Panc1 (cell line): ENCODE data around the gene KLHL30. TPM values are rescaled to one million over a fixed set of nuclear protein-coding genes. Genes with fewer than 3 reads are reported as not detected.

ENCODE experiments used
- ATAC-seq: fragments of 200-7000 bp; cut with Tn5 transposase; 2 replicates; pipeline ENCODE4 v1.9.1; 2020; ENCODE audit warnings: mild to moderate bottlenecking, moderate library complexity
- BruUV-seq: library from RNA; stranded (reverse); fragments of 400-500 nt; replicated peaks from 2 replicates; lab custom pipeline; 2021; lab: Mats Ljungman, UMichigan
- CTCF ChIA-PET: fragments of 300-600 bp; sonication (Branson Sonifier 250); formaldehyde crosslinking; loops from one replicate; lab custom pipeline; 2022; ENCODE audit warnings: antibody characterized with exemption; lab: Charles Lee
- POLR2A ChIA-PET: fragments of 300-600 bp; sonication (Branson Sonifier 250); formaldehyde crosslinking; loops from one replicate; lab custom pipeline; 2022; ENCODE audit warnings: antibody characterized with exemption; lab: Charles Lee
- DNase-seq: peaks from one replicate; pipeline ENCODE4 v3.0.0-alpha.2; 2010; ENCODE audit warnings: low read depth, low spot score
- H3K27ac ChIP-seq: 2 replicates; pipeline ENCODE4 v1.5.1; 2011; ENCODE audit warnings: mild to moderate bottlenecking, low read length, inconsistent platforms
- H3K27me3 ChIP-seq: fragments of 200-500 bp; sonication (Bioruptor generic); 2 replicates; pipeline ENCODE4 v1.6.0; 2014; ENCODE audit warnings: low read length, inconsistent platforms; ENCODE audit not compliant: control insufficient read depth, insufficient read depth
- H3K36me3 ChIP-seq: fragments of 200-500 bp; sonication (Bioruptor generic); 2 replicates; pipeline ENCODE4 v1.5.1; 2014; ENCODE audit warnings: inconsistent platforms, mild to moderate bottlenecking, low read length, moderate library complexity; ENCODE audit not compliant: control insufficient read depth, insufficient read depth
- H3K4me1 ChIP-seq: 2 replicates; pipeline ENCODE4 v1.5.1; 2011; ENCODE audit warnings: inconsistent platforms, mild to moderate bottlenecking, low read length, moderate library complexity; ENCODE audit not compliant: control insufficient read depth, insufficient read depth
- H3K4me3 ChIP-seq, 2 experiments: 2 replicates each; pipeline ENCODE4 v1.5.1; 2011 to 2012; ENCODE audit warnings: low read depth in 2 of 2, low read length in 2 of 2, mild to moderate bottlenecking in 2 of 2, inconsistent platforms in 1 of 2, moderate library complexity in 1 of 2
- H3K9me3 ChIP-seq: fragments of 200-500 bp; sonication (Bioruptor generic); 2 replicates; pipeline ENCODE4 v1.5.1; 2014; ENCODE audit warnings: low read depth, mild to moderate bottlenecking, inconsistent platforms, low read length, moderate library complexity; ENCODE audit not compliant: control insufficient read depth, insufficient read depth
- POLR2AphosphoS5 ChIP-seq: IDR thresholded peaks from 2 replicates; pipeline ENCODE4 v1.6.1; 2012; ENCODE audit warnings: mild to moderate bottlenecking, low read depth, low read length, moderate library complexity
- REST ChIP-seq, 2 experiments: IDR thresholded peaks; 2 replicates each; pipeline ENCODE4 v1.6.1; 2011 to 2012; ENCODE audit warnings: low read depth in 2 of 2, control low read depth in 1 of 2, low read length in 1 of 2, mild to moderate bottlenecking in 1 of 2, moderate library complexity in 1 of 2; ENCODE audit not compliant: insufficient read depth in 1 of 2
- SIN3A ChIP-seq: IDR thresholded peaks from 2 replicates; pipeline ENCODE4 v1.6.1; 2012; ENCODE audit warnings: low read depth, mild to moderate bottlenecking, low read length, moderate library complexity, borderline replicate concordance; ENCODE audit not compliant: insufficient read depth
- TCF7L2 ChIP-seq: IDR thresholded peaks from 2 replicates; pipeline ENCODE4 v1.6.1; 2011; ENCODE audit warnings: mild to moderate bottlenecking, low read depth, low read length, inconsistent platforms
- in situ Hi-C: cut with HindIII; loops from 2 replicates; pipeline ENCODE4 v1.10.0; 2016; ENCODE audit warnings: low sequenced_read_pairs, low pct_unique_long_range_greater_than_20kb
- intact Hi-C: fragments of 100-400 bp; cut with micrococcal nuclease; formaldehyde crosslinking; loops from one replicate; pipeline ENCODE4 v1.10.0; 2022; ENCODE audit not compliant: unreplicated experiment
- total RNA-seq: library from RNA; stranded (reverse); gene quantifications from one replicate; pipeline ENCODE4 v1.2.1, GENCODE V29; 2021; ENCODE audit not compliant: unreplicated experiment
- TF ChIP-seq, protein P1 (sequence below): fragments of 450-650 bp; IDR thresholded peaks from 2 replicates; pipeline ENCODE4 v1.5.1; 2017; ENCODE audit warnings: mild to moderate bottlenecking

KLHL30 gene
- total RNA-seq, 1 experiment from 2014 or later, result 0.26 TPM

GRCh38 chr2:238121511-238122286 lies 16.8 kb upstream of the KLHL30 start:
- ChIA-PET POLR2A (no interaction called here), CTCF (no interaction called here)
- BruUV-seq, result no TSS peak
- Histone ChIP-seq H3K9me3 (no peaks in the 10 kb centered on the region), H3K4me3 (no peak overlapping the region), H3K36me3 (no peaks in the 10 kb centered on the region), H3K27me3 (no peaks in the 10 kb centered on the region), H3K4me1 (no peaks in the 10 kb centered on the region), H3K27ac (no peak overlapping the region)
- ATAC-seq (no peak), DNase-seq (no peak)
- intact Hi-C loops (no loop called here), in situ Hi-C loops (no loop called here)
- TF ChIP-seq SIN3A, result no peak
- no peak for TF ChIP-seq TCF7L2
- no peak for TF ChIP-seq REST (IDR thresholded peaks at IDR 0.05; ENCODE audit: insufficient read depth in 1 of 2, low read depth in 2 of 2, low read length in 1 of 2)
- no peak for TF ChIP-seq POLR2AphosphoS5
- TF ChIP-seq, protein P1, sequence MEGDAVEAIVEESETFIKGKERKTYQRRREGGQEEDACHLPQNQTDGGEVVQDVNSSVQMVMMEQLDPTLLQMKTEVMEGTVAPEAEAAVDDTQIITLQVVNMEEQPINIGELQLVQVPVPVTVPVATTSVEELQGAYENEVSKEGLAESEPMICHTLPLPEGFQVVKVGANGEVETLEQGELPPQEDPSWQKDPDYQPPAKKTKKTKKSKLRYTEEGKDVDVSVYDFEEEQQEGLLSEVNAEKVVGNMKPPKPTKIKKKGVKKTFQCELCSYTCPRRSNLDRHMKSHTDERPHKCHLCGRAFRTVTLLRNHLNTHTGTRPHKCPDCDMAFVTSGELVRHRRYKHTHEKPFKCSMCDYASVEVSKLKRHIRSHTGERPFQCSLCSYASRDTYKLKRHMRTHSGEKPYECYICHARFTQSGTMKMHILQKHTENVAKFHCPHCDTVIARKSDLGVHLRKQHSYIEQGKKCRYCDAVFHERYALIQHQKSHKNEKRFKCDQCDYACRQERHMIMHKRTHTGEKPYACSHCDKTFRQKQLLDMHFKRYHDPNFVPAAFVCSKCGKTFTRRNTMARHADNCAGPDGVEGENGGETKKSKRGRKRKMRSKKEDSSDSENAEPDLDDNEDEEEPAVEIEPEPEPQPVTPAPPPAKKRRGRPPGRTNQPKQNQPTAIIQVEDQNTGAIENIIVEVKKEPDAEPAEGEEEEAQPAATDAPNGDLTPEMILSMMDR, result no peak

GRCh38 chr2:238122287-238123217 lies 15.9 kb upstream of the KLHL30 start:
- ChIA-PET CTCF (no interaction called here), POLR2A (interaction anchor here (0.6 kb wide), 1 partner anchor 33 kb away, joined by 5 read pairs; no protein-coding TSS in a partner anchor)
- ATAC-seq (no peak), DNase-seq (no peak)
- H3K36me3 ChIP-seq, result no peaks in the 10 kb centered on the region
- intact Hi-C loops, result no loop called here
- H3K27me3 ChIP-seq, result no peaks in the 10 kb centered on the region
- no peak overlapping the region for H3K27ac ChIP-seq
- H3K4me3 ChIP-seq, result no peak overlapping the region
- no peaks in the 10 kb centered on the region for H3K9me3 ChIP-seq
- no TSS peak for BruUV-seq
- H3K4me1 ChIP-seq, result no peaks in the 10 kb centered on the region
- TF ChIP-seq TCF7L2 (no peak), SIN3A (no peak), REST (IDR thresholded peaks at IDR 0.05; ENCODE audit: insufficient read depth in 1 of 2, low read depth in 2 of 2, low read length in 1 of 2) (no peak), POLR2AphosphoS5 (no peak)
- TF ChIP-seq, protein P1, result no peak
- in situ Hi-C loops, result no loop called here
